Measurements from ENCODE around the gene DNAJC15.

DNAJC15 gene

DNA sequence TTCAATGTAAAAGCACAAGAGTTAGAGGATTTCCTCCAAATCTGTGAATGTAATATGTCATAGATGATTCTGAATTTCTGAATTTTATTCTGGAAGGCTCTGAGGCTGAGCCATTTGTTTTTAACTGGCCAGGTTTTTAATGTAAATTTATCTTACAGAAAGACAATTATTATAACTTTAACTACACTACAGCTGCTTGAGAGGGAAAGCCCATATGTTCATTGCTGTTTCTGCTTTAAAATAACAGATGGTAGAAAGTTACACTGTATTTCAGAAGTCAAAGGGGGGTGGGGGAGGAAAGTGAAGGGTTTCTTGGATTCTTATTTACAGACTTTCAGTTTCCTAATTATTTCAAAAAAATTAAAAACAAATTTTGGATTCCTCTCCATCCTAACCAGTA lies 62.8 kb downstream of the DNAJC15 start:
- DNase-seq (ENCODE audit: low spot score), result no peak

GRCh38 chr13:43088093-43088511 lies 64.7 kb downstream of the DNAJC15 start:
- no peak for DNase-seq (ENCODE audit: low spot score)

DNA sequence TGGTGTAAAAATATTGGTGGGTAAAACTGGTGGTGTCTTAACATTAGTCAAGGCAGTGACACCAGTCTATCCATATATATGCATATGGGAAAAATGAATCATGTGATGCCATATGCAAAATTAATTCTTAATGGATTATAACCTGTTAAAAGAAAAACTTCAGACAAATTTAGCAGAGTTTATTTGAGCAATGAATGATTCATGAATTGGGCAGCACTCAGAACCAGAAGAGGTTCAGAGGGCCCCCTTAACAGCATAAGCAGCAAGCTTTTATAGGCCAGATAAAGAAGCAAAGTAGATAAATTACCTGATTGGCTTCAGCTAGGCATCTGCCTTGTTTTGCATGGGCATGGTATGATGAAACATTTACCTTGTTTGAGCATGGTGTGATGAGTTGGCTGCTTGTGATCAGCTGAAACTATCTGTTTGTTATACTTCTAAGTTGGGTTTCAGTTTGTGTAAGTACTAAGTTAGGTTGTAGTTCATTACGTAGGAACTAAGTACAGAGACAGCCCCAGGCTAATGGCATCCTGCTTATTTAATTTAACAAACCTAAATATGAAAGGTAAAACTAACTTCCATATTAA lies 66.6 kb downstream of the DNAJC15 start:
- DNase-seq (ENCODE audit: low spot score), result no peak

GRCh38 chr13:43094901-43095300 lies 71.5 kb downstream of the DNAJC15 start:
- no peak for DNase-seq (ENCODE audit: low spot score)

GRCh38 chr13:43095771-43096719 lies 72.7 kb downstream of the DNAJC15 start:
- DNase-seq (ENCODE audit: low spot score), result no peak

- no peak for DNase-seq (ENCODE audit: low spot score)
Measured at GRCh38 chr13:43100667-43101066, 77.3 kb downstream of the DNAJC15 start.

DNA sequence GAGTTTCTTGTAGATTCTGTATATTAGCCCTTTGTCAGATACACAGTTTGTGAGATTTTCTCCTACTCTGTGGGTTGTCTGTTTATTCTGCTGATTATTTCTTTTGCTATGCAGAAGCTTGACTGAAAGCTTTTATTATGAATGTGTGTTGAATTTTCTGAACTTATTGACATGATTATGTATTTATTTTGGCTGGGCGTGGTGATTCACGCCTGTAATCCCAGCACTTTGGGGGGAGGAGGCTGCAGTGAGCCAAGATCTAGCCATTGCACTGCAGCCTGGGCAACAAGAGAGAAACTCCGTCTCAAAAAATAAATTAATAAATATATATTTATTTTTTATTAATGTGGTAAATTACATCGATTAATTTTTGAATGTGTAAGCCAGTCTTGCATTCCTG lies 78.9 kb downstream of the DNAJC15 start:
- DNase-seq (ENCODE audit: low spot score), result no peak

- DNase-seq (ENCODE audit: low spot score), result no peak
Measured at GRCh38 chr13:43107780-43108179, 84.4 kb downstream of the DNAJC15 start.

DNA sequence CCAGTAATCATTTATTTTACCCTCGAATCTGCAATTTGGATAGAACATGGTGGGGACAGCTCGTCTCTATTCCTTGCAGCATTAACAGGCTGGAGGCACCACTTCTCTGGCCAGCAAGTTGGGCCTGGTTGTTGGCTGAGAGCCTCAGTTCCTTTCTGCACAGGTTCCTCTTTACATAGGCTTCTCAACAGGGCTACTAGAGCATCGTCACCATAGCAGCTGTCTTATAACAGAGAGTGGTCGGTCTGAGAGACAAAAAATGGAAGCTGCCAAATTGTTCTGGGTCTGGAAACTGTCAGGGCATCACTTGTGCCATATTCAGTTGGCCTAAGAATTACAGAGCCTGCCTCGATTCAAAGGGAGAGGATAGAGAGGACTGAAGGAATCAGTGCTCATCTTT lies 86.7 kb downstream of the DNAJC15 start:
- no peak for DNase-seq (ENCODE audit: low spot score)

GRCh38 chr13:43110658-43111057 lies 87.3 kb downstream of the DNAJC15 start:
- DNase-seq (ENCODE audit: low spot score), result no peak

GRCh38 chr13:43111559-43112400 lies 88.4 kb downstream of the DNAJC15 start:
- no peak for DNase-seq (ENCODE audit: low spot score)

DNA sequence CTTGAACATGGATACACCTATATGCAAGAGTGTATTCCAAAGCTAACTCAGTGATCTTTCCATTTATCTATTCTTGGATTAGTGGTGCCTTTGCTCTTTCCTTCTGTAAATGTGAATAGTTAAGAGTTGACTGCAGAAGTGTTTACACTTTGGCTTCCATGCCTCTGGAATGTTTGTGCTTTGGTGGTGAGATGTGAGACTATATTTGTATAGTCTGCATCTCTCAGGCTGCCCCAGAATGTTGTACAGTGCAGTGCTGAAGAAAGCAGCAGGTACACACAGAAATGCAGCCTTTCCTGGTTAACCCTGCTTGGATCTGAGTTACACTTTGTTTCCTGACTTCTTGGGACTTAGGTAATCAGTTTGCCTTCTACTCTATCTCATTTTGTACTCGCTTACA lies 90.2 kb downstream of the DNAJC15 start:
- DNase-seq (ENCODE audit: low spot score), result peak; percentile 18

DNA sequence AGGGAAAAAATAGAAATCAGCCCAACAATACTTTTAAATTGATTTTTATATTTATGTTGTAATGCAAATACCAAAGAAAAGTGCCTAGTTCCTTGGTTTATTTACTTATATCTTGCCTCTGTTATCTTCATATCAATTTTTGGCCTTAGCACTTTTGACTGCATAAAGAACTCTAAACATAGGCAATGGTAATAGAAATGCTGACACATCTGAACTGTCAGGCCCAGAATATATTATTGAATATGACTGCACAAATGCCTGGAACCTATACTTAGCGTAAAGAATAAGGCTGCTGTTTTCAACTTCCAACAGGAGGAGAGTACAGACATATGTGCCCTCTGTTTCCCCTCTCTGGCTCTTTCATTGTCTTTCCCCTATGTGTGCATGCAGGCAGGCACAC lies 91.1 kb downstream of the DNAJC15 start:
- no peak for DNase-seq (ENCODE audit: low spot score)

DNA sequence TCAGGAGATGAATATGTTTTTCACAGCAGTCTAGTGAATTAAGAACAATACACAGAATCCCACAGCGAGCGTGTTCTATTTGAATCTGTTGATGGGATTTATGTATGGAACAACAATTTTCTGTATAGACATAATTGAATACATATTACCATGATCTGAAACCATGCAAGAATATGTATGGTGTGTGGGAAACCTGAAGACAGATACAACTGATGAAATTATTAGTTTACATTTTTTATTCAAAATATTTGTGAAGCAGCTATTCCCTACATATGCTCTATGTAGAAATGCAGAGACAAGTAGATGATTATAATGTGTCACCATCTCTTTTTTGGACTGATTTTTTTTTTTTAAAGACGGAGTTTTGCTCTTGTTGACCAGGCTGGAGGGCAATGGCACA lies 91.8 kb downstream of the DNAJC15 start:
- no peak for DNase-seq (ENCODE audit: low spot score)

- DNase-seq (ENCODE audit: low spot score), result no peak
Measured at GRCh38 chr13:43116242-43116641, 92.9 kb downstream of the DNAJC15 start.

GRCh38 chr13:43118521-43118920 lies 95.1 kb downstream of the DNAJC15 start:
- DNase-seq (ENCODE audit: low spot score), result no peak

DNA sequence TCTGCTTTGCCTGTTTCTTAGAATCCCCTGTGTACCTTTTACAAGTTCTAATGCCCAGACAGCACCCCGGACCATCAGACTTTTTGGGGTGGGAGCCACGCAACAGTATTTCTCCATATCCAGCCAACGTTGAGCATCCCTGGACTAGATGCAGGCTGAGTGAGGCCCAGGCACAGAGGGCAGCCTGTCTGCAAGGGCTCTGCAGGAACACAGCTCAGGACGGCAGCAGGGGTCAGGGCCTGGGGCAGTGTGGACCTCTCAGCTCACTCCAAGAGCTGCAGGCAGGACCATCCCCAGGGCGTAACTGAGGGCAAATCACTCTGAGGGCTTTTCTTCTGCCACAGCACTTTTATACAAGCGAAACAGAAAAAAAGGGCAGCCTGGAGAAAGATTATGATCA lies 95.8 kb downstream of the DNAJC15 start:
- DNase-seq (ENCODE audit: low spot score), result no peak

- no peak for DNase-seq (ENCODE audit: low spot score)
Measured at GRCh38 chr13:43122791-43123190, 99.4 kb downstream of the DNAJC15 start.

DNA sequence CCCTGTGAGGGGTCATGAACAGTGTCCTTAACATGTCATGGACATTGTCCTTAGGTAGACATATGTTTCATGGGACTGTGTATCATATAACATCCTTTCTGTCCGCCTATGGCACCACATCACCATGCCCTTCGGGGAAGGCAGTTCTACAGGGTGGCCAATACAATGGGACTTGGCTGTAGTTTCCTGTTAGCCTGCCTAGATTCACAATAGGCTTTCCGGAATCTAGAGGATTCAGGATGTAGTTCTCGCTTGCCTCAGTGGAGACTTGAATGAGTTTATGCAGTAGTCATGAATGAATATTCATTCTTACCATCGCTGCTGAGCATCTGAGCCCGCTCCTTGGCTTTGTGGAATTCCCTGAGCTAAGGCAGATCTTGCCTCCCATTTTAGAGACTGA lies 100.5 kb downstream of the DNAJC15 start:
- DNase-seq (ENCODE audit: low spot score), result no peak

DNA sequence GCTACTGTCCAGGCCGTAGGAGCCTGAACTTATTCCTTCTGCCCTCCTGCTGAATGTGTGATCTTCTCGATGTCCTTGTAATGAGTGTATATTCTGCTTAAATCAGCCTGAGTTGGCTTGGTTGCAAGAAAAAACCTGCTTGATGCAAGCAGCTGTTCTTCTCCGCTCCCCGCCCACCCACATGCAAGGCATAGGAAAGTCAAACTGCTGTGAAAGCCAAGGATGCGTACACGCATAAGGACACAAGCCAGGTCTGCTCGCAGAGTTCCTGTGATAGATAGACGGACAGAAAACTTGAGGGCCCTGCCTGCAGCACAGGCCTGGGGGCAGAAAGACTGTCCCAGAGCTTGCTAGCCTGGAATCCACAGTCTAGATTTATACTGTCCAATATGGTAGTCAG lies 101.1 kb downstream of the DNAJC15 start:
- no peak for DNase-seq (ENCODE audit: low spot score)

DNA sequence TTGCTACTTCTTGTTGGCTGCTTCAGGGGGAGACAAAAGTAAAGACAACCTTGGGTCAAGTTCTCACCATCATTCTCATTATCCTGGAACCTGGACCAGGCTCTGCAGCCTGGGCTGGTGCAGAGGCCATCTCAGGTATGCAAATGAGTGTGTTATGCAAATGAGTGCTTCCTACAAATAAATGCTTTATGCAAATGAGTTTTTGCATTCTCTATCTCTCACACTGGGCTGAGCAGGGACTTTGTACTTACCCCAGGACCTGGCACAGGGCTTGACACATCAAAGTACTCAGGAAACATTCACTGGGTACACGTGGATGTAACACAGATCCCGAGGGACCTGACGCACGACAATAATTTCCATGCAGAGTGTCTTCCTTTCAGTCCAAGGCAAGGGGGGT lies 103.0 kb downstream of the DNAJC15 start:
- DNase-seq (ENCODE audit: low spot score), result no peak

GRCh38 chr13:43127103-43127798 lies 103.9 kb downstream of the DNAJC15 start:
- no peak for DNase-seq (ENCODE audit: low spot score)

Measured in HuH-7.5 (cell line).